Keratinocyte (primary cell): ENCODE measurements around the gene PEDS1. TPM values are rescaled to one million over a fixed set of nuclear protein-coding genes. Genes with fewer than 3 reads are reported as not detected.

Experiments
- DNase-seq: peaks from one replicate; pipeline ENCODE4 v3.0.0-alpha.2; 2011; ENCODE audit warnings: low read depth, missing footprints, low spot score
- FAIRE-seq: peaks from 2 replicates; lab custom pipeline; 2011; peaks lifted over from hg19 to GRCh38; lab: Jason Lieb, UNC
- H2AFZ ChIP-seq: 2 replicates; pipeline ENCODE4 v1.6.0; 2012; ENCODE audit warnings: low read length, control low read depth, inconsistent platforms; ENCODE audit not compliant: control insufficient read depth
- H3K27ac ChIP-seq: 2 replicates; pipeline ENCODE4 v1.5.1; 2011; ENCODE audit warnings: low read length; ENCODE audit not compliant: control insufficient read depth, insufficient read depth
- H3K27me3 ChIP-seq: 3 replicates; pipeline ENCODE4 v1.6.0; 2011; ENCODE audit warnings: low read length; ENCODE audit not compliant: control insufficient read depth, insufficient read depth; ENCODE audit errors: extremely low read depth
- H3K36me3 ChIP-seq, 2 experiments: 2 replicates in 1 of 2; 3 replicates in 1 of 2; pipeline ENCODE4 v1.5.1; 2011; ENCODE audit warnings: low read length in 2 of 2, mild to moderate bottlenecking in 1 of 2; ENCODE audit not compliant: control insufficient read depth in 2 of 2, insufficient read depth in 2 of 2; ENCODE audit errors: extremely low read depth in 1 of 2
- H3K4me1 ChIP-seq: 3 replicates; pipeline ENCODE4 v1.5.1; 2011; ENCODE audit warnings: low read length; ENCODE audit not compliant: control insufficient read depth, insufficient read depth; ENCODE audit errors: extremely low read depth
- H3K4me2 ChIP-seq: 3 replicates; pipeline ENCODE4 v1.6.0; 2011; ENCODE audit warnings: low read depth, low read length; ENCODE audit not compliant: control insufficient read depth, insufficient read depth; ENCODE audit errors: extremely low read depth
- H3K4me3 ChIP-seq, 3 experiments: fragments of 200-600 bp in 1 of 3; sonication (generic) in 1 of 3; 2 replicates in 2 of 3; 3 replicates in 1 of 3; pipeline ENCODE4 v1.5.1; 2011 to 2016; ENCODE audit warnings: low read length in 3 of 3, mild to moderate bottlenecking in 3 of 3, control low read depth in 2 of 3, inconsistent platforms in 1 of 3, low read depth in 1 of 3, mixed read lengths in 1 of 3, mixed run types in 1 of 3, moderate library complexity in 1 of 3; ENCODE audit not compliant: control insufficient read depth in 2 of 3, insufficient read depth in 2 of 3; ENCODE audit errors: extremely low read depth in 1 of 3
- H3K79me2 ChIP-seq: 2 replicates; pipeline ENCODE4 v1.6.0; 2012; ENCODE audit warnings: low read length; ENCODE audit not compliant: control insufficient read depth, insufficient read depth
- H3K9ac ChIP-seq: 3 replicates; pipeline ENCODE4 v1.6.0; 2011; ENCODE audit warnings: low read length; ENCODE audit not compliant: control insufficient read depth, insufficient read depth; ENCODE audit errors: extremely low read depth
- H3K9me1 ChIP-seq: 3 replicates; pipeline ENCODE4 v1.6.0; 2011; ENCODE audit warnings: low read length; ENCODE audit not compliant: control insufficient read depth, insufficient read depth; ENCODE audit errors: extremely low read depth
- H3K9me3 ChIP-seq: 2 replicates; pipeline ENCODE4 v1.5.1; 2012; ENCODE audit warnings: low read depth, low read length; ENCODE audit not compliant: control insufficient read depth
- H4K20me1 ChIP-seq: 3 replicates; pipeline ENCODE4 v1.6.0; 2011; ENCODE audit warnings: low read length; ENCODE audit not compliant: control insufficient read depth, insufficient read depth; ENCODE audit errors: extremely low read depth
- CTCF ChIP-seq, 3 experiments: IDR thresholded peaks in 1 of 3; conservative IDR thresholded peaks in 1 of 3; optimal IDR thresholded peaks in 1 of 3; 2 replicates in 2 of 3; 3 replicates in 1 of 3; pipeline versions ENCODE3 to v1.5.1; 2011; ENCODE audit warnings: low read length in 3 of 3, mild to moderate bottlenecking in 3 of 3, moderate library complexity in 2 of 3, control low read depth in 1 of 3, inconsistent platforms in 1 of 3; ENCODE audit not compliant: insufficient read depth in 2 of 3; ENCODE audit errors: extremely low read depth in 1 of 3
- EZH2 ChIP-seq: IDR thresholded peaks from one replicate; pipeline ENCODE4 v1.6.1; 2012; ENCODE audit warnings: inconsistent platforms, mild to moderate bottlenecking, low read length, moderate library complexity
- dilution Hi-C: fragments of 300-500 bp; cut with MboI; formaldehyde crosslinking; loops from one replicate; pipeline ENCODE4 v1.7.0; 2020; ENCODE audit warnings: low sequenced_read_pairs; ENCODE audit not compliant: extremely low pct_ligation_motif_present
- polyA plus RNA-seq, 5 experiments: library from polyadenylated mRNA; depleted of rRNA in 3 of 5; stranded (reverse) in 3 of 5; stranded (forward) in 1 of 5; unstranded in 1 of 5; fragments of >200 nt; gene quantifications; 1 replicate in 1 of 5; 2 replicates in 3 of 5; 3 replicates in 1 of 5; pipeline versions ENCODE4 v1.2.1 to v1.2.3, GENCODE V29; 2011 to 2012; ENCODE audit warnings: missing spikeins in 2 of 5, low read depth in 1 of 5, low replicate concordance in 1 of 5

The PEDS1 gene
- polyA plus RNA-seq, 1 donor (not counting 4 experiments of a cell fraction or from before 2014, with no cell fraction given) = 48.7 TPM

GRCh38 chr20:50113420-50114224 is 39.9 kb downstream of the PEDS1 start:
- dilution Hi-C loops = no loop called here
- FAIRE-seq (no peak), DNase-seq (no peak)
- peaks cover 30% of the 10 kb centered on the region for H4K20me1 ChIP-seq
- no peaks in the 10 kb centered on the region for H3K27me3 ChIP-seq
- H2AFZ ChIP-seq = peak overlapping the region; percentile 92
- H3K9me3 ChIP-seq = no peaks in the 10 kb centered on the region
- H3K4me2 ChIP-seq = peak overlapping the region; percentile 97
- H3K9me1 ChIP-seq = peaks cover 7% of the 10 kb centered on the region
- peak overlapping the region; percentile 87 for H3K27ac ChIP-seq
- H3K4me3 ChIP-seq = peak overlapping the region; percentile 84 to 85 (median 85)
- H3K79me2 ChIP-seq = peaks cover 51% of the 10 kb centered on the region
- H3K36me3 ChIP-seq = peaks cover 2 to 12% of the 10 kb centered on the region in 2 experiments
- H3K4me1 ChIP-seq = peaks cover 45% of the 10 kb centered on the region
- TF ChIP-seq CTCF (optimal IDR thresholded peaks at IDR 0.05 in 1 of 3, IDR thresholded peaks at IDR 0.05 in 1 of 3, conservative IDR thresholded peaks at IDR 0.05 in 1 of 3; ENCODE audit: extremely low read depth in 1 of 3, insufficient read depth in 2 of 3, low read length in 3 of 3) = no peak
- TF ChIP-seq EZH2 = no peak
- H3K9ac ChIP-seq = peak overlapping the region; percentile 95

GRCh38 chr20:50112512-50113419 is 40.8 kb downstream of the PEDS1 start, which contains the start of gene UBE2V1:
TSS of gene UBE2V1 (minus strand) at chr20:50113150. CDS start at chr20:50113128, 22 bp downstream.
- H3K4me2 ChIP-seq = peak within 1 kb of the TSS; percentile 100
- no peaks in the 10 kb centered on the region for H3K27me3 ChIP-seq
- peak within 1 kb of the TSS; percentile 87 for H3K27ac ChIP-seq
- peak within 1 kb of the TSS; percentile 95 for H3K9ac ChIP-seq
- peaks cover 37% of the 10 kb centered on the region for H4K20me1 ChIP-seq
- TF ChIP-seq EZH2 (no peak), CTCF (optimal IDR thresholded peaks at IDR 0.05 in 1 of 3, IDR thresholded peaks at IDR 0.05 in 1 of 3, conservative IDR thresholded peaks at IDR 0.05 in 1 of 3; ENCODE audit: extremely low read depth in 1 of 3, insufficient read depth in 2 of 3, low read length in 3 of 3) (peak; percentile 39 to 53 (median 45))
- DNase-seq (no peak), FAIRE-seq (no peak)
- peaks cover 7% of the 10 kb centered on the region for H3K9me1 ChIP-seq
- peaks cover 6 to 14% of the 10 kb centered on the region in 2 experiments for H3K36me3 ChIP-seq
- H3K4me1 ChIP-seq = peaks cover 45% of the 10 kb centered on the region
- dilution Hi-C loops = no loop called here
- H2AFZ ChIP-seq = peak within 1 kb of the TSS; percentile 92
- H3K79me2 ChIP-seq = peaks cover 59% of the 10 kb centered on the region
- peak within 1 kb of the TSS; percentile 84 to 85 (median 85) for H3K4me3 ChIP-seq
- no peaks in the 10 kb centered on the region for H3K9me3 ChIP-seq
